Activated CD4-positive, alpha-beta memory T cell treated with anti-CD3 and anti-CD28 coated beads, Interleukin-2, amount 10 ng/mL, durations not matched to agents 7 days and 5 days (primary cell): Measurements from ENCODE around the gene PTPN11. TPM values are rescaled to one million over a fixed set of nuclear protein-coding genes. Genes with fewer than 3 reads are reported as not detected.

Source experiments
- CTCF ChIA-PET: fragments of 350-600 bp; sonication (Branson Sonifier 250); formaldehyde crosslinking; loops from one replicate; lab custom pipeline; 2021; ENCODE audit warnings: antibody characterized with exemption, inconsistent platforms; lab: Charles Lee
- POLR2A ChIA-PET: fragments of 350-600 bp; sonication (Branson Sonifier 250); formaldehyde crosslinking; loops from one replicate; lab custom pipeline; 2021; ENCODE audit warnings: antibody characterized with exemption; lab: Charles Lee
- DNase-seq: peaks from one replicate; pipeline ENCODE4 v3.0.0-alpha.2; 2020
- H3K27ac Mint-ChIP-seq: one replicate; pipeline ENCODE4 v1.8.0; 2021; ENCODE audit warnings: mild to moderate bottlenecking, mixed read lengths
- H3K27me3 Mint-ChIP-seq: one replicate; pipeline ENCODE4 v1.8.0; 2021; ENCODE audit warnings: mixed read lengths
- H3K36me3 Mint-ChIP-seq: one replicate; pipeline ENCODE4 v1.8.0; 2021; ENCODE audit warnings: low read depth, mixed read lengths
- H3K4me1 Mint-ChIP-seq: one replicate; pipeline ENCODE4 v1.8.0; 2021; ENCODE audit warnings: mixed read lengths
- H3K4me3 Mint-ChIP-seq: one replicate; pipeline ENCODE4 v1.8.0; 2021; ENCODE audit warnings: mild to moderate bottlenecking, mixed read lengths
- H3K9me3 Mint-ChIP-seq: one replicate; pipeline ENCODE4 v1.8.0; 2021; ENCODE audit warnings: mixed read lengths
- total RNA-seq, 2 experiments: library from RNA; stranded (reverse); gene quantifications; one replicate each; pipeline ENCODE4 v1.2.3, GENCODE V29; 2021

The PTPN11 gene
- total RNA-seq, 2 experiments from 2014 or later, result 88.1 to 92.3 TPM

GRCh38 chr12:112549031-112549430, 130.3 kb downstream of the PTPN11 start:
- DNase-seq, result no peak
- Mint-ChIP-seq H3K36me3 (no peaks in the 10 kb centered on the region), H3K9me3 (no peaks in the 10 kb centered on the region), H3K27ac (no peak overlapping the region), H3K27me3 (peaks cover 15% of the 10 kb centered on the region), H3K4me3 (no peak overlapping the region), H3K4me1 (peaks cover 3% of the 10 kb centered on the region)
- ChIA-PET POLR2A (no interaction called here), CTCF (no interaction called here)

DNA sequence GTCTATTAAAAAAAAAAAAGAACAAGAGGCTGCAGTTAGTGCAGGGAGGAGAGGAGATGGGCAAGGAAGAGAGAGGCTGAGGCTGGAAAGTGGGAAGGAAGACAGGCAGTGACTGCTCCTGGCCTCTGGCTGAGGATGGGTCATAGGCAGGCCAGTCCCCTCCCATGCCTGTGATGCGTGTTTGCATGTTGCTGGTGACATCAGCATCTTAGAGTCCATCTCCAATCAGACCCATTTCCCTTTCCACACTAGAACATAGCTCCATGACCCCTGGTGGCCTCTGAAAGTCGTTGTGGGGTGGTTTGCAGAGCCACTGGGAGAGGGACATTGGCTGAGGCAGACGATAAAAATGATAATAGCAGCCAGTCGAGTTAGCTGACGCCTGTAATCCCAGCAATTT, 132.9 kb downstream of the PTPN11 start:
- peaks cover 15% of the 10 kb centered on the region for H3K27me3 Mint-ChIP-seq
- H3K4me1 Mint-ChIP-seq, result peaks cover 3% of the 10 kb centered on the region
- H3K27ac Mint-ChIP-seq, result no peak overlapping the region
- H3K9me3 Mint-ChIP-seq, result no peaks in the 10 kb centered on the region
- CTCF ChIA-PET, result no interaction called here
- H3K4me3 Mint-ChIP-seq, result no peak overlapping the region
- no peak for DNase-seq
- POLR2A ChIA-PET, result no interaction called here
- no peaks in the 10 kb centered on the region for H3K36me3 Mint-ChIP-seq

DNA sequence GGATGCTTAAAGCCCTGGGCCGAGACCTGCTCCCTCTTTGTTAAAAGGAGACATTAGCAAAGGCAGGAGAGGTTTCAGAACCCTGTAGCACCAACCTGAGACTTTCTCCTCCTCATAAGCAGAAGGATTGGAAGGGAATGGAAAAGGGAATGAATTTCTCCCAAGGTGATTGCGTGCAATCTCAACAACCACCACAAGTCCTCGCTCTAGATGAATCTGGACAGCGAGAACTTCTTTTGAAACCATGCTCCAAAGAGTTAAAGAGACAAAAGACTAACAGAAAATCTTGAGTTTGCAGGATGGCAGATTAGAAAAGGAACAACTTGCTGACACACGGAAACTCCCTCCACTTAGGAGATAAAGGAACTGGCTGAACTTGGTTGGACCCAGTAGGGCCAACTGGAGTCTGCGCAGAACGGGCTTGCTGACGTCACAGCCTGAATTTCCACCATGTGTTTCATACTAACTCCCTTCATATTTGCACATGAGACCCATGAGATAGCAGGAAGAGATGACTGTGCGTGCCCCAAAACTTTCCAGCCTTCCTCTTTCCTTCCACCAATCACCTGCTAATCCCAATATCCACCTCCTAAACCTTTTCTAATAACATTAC, 137.0 kb downstream of the PTPN11 start:
- ChIA-PET CTCF (no interaction called here), POLR2A (no interaction called here)
- no peak overlapping the region for H3K27ac Mint-ChIP-seq
- no peaks in the 10 kb centered on the region for H3K4me1 Mint-ChIP-seq
- no peak overlapping the region for H3K4me3 Mint-ChIP-seq
- H3K9me3 Mint-ChIP-seq, result no peaks in the 10 kb centered on the region
- DNase-seq, result no peak
- H3K36me3 Mint-ChIP-seq, result no peaks in the 10 kb centered on the region
- H3K27me3 Mint-ChIP-seq, result peaks cover 10% of the 10 kb centered on the region

GRCh38 chr12:112557951-112558630, 139.3 kb downstream of the PTPN11 start:
- no peak overlapping the region for H3K4me3 Mint-ChIP-seq
- POLR2A ChIA-PET, result no interaction called here
- H3K27ac Mint-ChIP-seq, result no peak overlapping the region
- H3K4me1 Mint-ChIP-seq, result no peaks in the 10 kb centered on the region
- no peak for DNase-seq
- H3K9me3 Mint-ChIP-seq, result no peaks in the 10 kb centered on the region
- H3K27me3 Mint-ChIP-seq, result peaks cover 8% of the 10 kb centered on the region
- no peaks in the 10 kb centered on the region for H3K36me3 Mint-ChIP-seq
- CTCF ChIA-PET, result no interaction called here

Other genes starting within 250 kb of the PTPN11 start
- gene HECTD4, start 36.5 kb upstream of the PTPN11 start, total RNA-seq, result 10 to 100 TPM; 37.5 to 39.4 TPM
- 100 to 1,000 TPM; 911 to 941 TPM for gene RPL6, start 9.3 kb upstream of the PTPN11 start, total RNA-seq